H1 (cell line): ENCODE measurements around the gene TPM1. TPM values are rescaled to one million over a fixed set of nuclear protein-coding genes. Genes with fewer than 3 reads are reported as not detected.

Experiments
- CTCF ChIA-PET: fragments of 300-600 bp; sonication (Branson Sonifier 250); formaldehyde crosslinking; loops from one replicate; lab custom pipeline; 2021; ENCODE audit not compliant: partially characterized antibody; lab: Charles Lee
- POLR2A ChIA-PET: fragments of 300-600 bp; sonication (Branson Sonifier 250); formaldehyde crosslinking; loops from one replicate; lab custom pipeline; 2021; ENCODE audit warnings: inconsistent platforms; ENCODE audit not compliant: partially characterized antibody; lab: Charles Lee
- DNase-seq, 2 experiments: peaks; one replicate each; pipeline versions ENCODE4 v3.0.0 to v3.0.0-alpha.2; 2010 to 2022; ENCODE audit warnings: low spot score in 2 of 2, low read depth in 1 of 2, mixed read lengths in 1 of 2
- FAIRE-seq: peaks from 2 replicates; lab custom pipeline; 2011; peaks lifted over from hg19 to GRCh38; lab: Jason Lieb, UNC
- H2AFZ ChIP-seq: 2 replicates; pipeline ENCODE4 v1.8.1; 2012; ENCODE audit warnings: low read length, inconsistent platforms
- H2AK5ac ChIP-seq: 2 replicates; pipeline ENCODE4 v1.6.1; 2013; ENCODE audit warnings: low read depth, low read length
- H2BK120ac ChIP-seq: replicated peaks from 2 replicates; pipeline ENCODE3; 2013; ENCODE audit warnings: low read depth, low read length, inconsistent platforms
- H2BK12ac ChIP-seq: 2 replicates; pipeline ENCODE4 v1.6.1; 2013; ENCODE audit warnings: low read depth, low read length
- H2BK15ac ChIP-seq: 2 replicates; pipeline ENCODE4 v1.6.1; 2013; ENCODE audit warnings: low read length
- H2BK20ac ChIP-seq: 2 replicates; pipeline ENCODE4 v1.6.1; 2013; ENCODE audit warnings: low read length
- H2BK5ac ChIP-seq: 2 replicates; pipeline ENCODE4 v1.6.1; 2013; ENCODE audit warnings: low read depth, low read length
- H3K14ac ChIP-seq: 2 replicates; pipeline ENCODE4 v1.6.1; 2013; ENCODE audit warnings: inconsistent platforms; ENCODE audit not compliant: insufficient read length
- H3K18ac ChIP-seq: 2 replicates; pipeline ENCODE4 v1.6.1; 2013; ENCODE audit warnings: low read length; ENCODE audit errors: extremely low read depth
- H3K23ac ChIP-seq: 2 replicates; pipeline ENCODE4 v1.6.1; 2013; ENCODE audit warnings: inconsistent platforms; ENCODE audit not compliant: insufficient read length
- H3K23me2 ChIP-seq: 2 replicates; pipeline ENCODE4 v1.6.1; 2013; ENCODE audit warnings: low read depth, low read length
- H3K27ac ChIP-seq: 2 replicates; pipeline ENCODE4 v1.6.1; 2011; ENCODE audit warnings: low read depth, low read length, inconsistent platforms
- H3K27me3 ChIP-seq, 4 experiments: replicated peaks in 1 of 4; 1 replicate in 1 of 4; 2 replicates in 3 of 4; pipeline versions ENCODE4 v1.6.1 to v1.8.1; 2011 to 2013; ENCODE audit warnings: low read length in 3 of 4, mild to moderate bottlenecking in 3 of 4, inconsistent platforms in 2 of 4, mixed read lengths in 2 of 4, moderate library complexity in 1 of 4; ENCODE audit not compliant: control insufficient read depth in 3 of 4, insufficient read depth in 3 of 4; ENCODE audit errors: extremely low read depth in 1 of 4
- H3K36me3 ChIP-seq, 4 experiments: 2 replicates each; pipeline versions ENCODE4 v1.6.1 to v1.8.1; 2011 to 2013; ENCODE audit warnings: mild to moderate bottlenecking in 4 of 4, low read length in 3 of 4, moderate library complexity in 2 of 4, control low read depth in 1 of 4, inconsistent platforms in 1 of 4; ENCODE audit not compliant: insufficient read depth in 4 of 4, control insufficient read depth in 2 of 4
- H3K4ac ChIP-seq: replicated peaks from 2 replicates; pipeline ENCODE3; 2013; ENCODE audit warnings: low read length, low read depth, mixed read lengths, inconsistent platforms; ENCODE audit not compliant: insufficient read length
- H3K4me1 ChIP-seq, 4 experiments: replicated peaks in 1 of 4; 1 replicate in 1 of 4; 2 replicates in 3 of 4; pipeline versions ENCODE4 v1.6.1 to v1.8.1; 2011 to 2013; ENCODE audit warnings: low read length in 3 of 4, inconsistent platforms in 2 of 4, mixed read lengths in 1 of 4; ENCODE audit not compliant: insufficient read depth in 4 of 4, control insufficient read depth in 3 of 4
- H3K4me2 ChIP-seq, 2 experiments: 2 replicates each; pipeline versions ENCODE4 v1.6.1 to v1.8.1; 2011 to 2013; ENCODE audit warnings: low read depth in 2 of 2, low read length in 2 of 2, control low read depth in 1 of 2, inconsistent platforms in 1 of 2, mild to moderate bottlenecking in 1 of 2; ENCODE audit not compliant: insufficient read depth in 1 of 2
- H3K4me3 ChIP-seq, 4 experiments: fragments of 200-600, 300-600 bp in 1 of 4; sonication (generic), shearing (Covaris generic), sonication (Bioruptor Twin) in 1 of 4; 2 replicates each; pipeline versions ENCODE4 v1.5.1 to v1.8.1; 2011 to 2016; ENCODE audit warnings: low read length in 4 of 4, low read depth in 3 of 4, control low read depth in 2 of 4, inconsistent platforms in 2 of 4, mild to moderate bottlenecking in 2 of 4, mixed read lengths in 1 of 4, moderate library complexity in 1 of 4; ENCODE audit not compliant: insufficient read depth in 2 of 4; ENCODE audit errors: extremely low read depth in 1 of 4
- H3K56ac ChIP-seq: replicated peaks from 2 replicates; pipeline ENCODE3; 2013; ENCODE audit warnings: low read depth, mild to moderate bottlenecking, mixed read lengths, low read length, inconsistent platforms; ENCODE audit not compliant: insufficient read length
- H3K79me1 ChIP-seq: 2 replicates; pipeline ENCODE4 v1.6.1; 2013; ENCODE audit warnings: low read depth, low read length, control low read depth
- H3K79me2 ChIP-seq, 2 experiments: 2 replicates each; pipeline versions ENCODE4 v1.6.1 to v1.8.1; 2012 to 2013; ENCODE audit warnings: low read length in 2 of 2, mild to moderate bottlenecking in 2 of 2, inconsistent platforms in 1 of 2; ENCODE audit not compliant: insufficient read depth in 2 of 2, control insufficient read depth in 1 of 2
- H3K9ac ChIP-seq, 4 experiments: replicated peaks in 1 of 4; 1 replicate in 1 of 4; 2 replicates in 3 of 4; pipeline versions ENCODE4 v1.6.1 to v1.8.1; 2011 to 2013; ENCODE audit warnings: low read depth in 3 of 4, low read length in 3 of 4, control low read depth in 2 of 4, mild to moderate bottlenecking in 2 of 4, moderate library complexity in 2 of 4, inconsistent platforms in 1 of 4; ENCODE audit errors: extremely low read depth in 1 of 4
- H3K9me3 ChIP-seq, 2 experiments: 2 replicates each; pipeline versions ENCODE4 v1.6.1 to v1.8.1; 2012 to 2013; ENCODE audit warnings: mild to moderate bottlenecking in 2 of 2, moderate library complexity in 2 of 2, control low read depth in 1 of 2, inconsistent platforms in 1 of 2, low read depth in 1 of 2, low read length in 1 of 2, mixed read lengths in 1 of 2; ENCODE audit not compliant: insufficient read depth in 2 of 2
- H4K20me1 ChIP-seq, 2 experiments: replicated peaks in 1 of 2; 2 replicates each; pipeline versions ENCODE3 to v1.8.1; 2011 to 2013; ENCODE audit warnings: inconsistent platforms in 2 of 2, low read length in 2 of 2, mild to moderate bottlenecking in 1 of 2; ENCODE audit not compliant: insufficient read depth in 2 of 2, control insufficient read depth in 1 of 2
- H4K5ac ChIP-seq: 2 replicates; pipeline ENCODE4 v1.6.1; 2013; ENCODE audit warnings: low read length, low read depth, mixed read lengths, inconsistent platforms; ENCODE audit not compliant: insufficient read length
- H4K8ac ChIP-seq: 2 replicates; pipeline ENCODE4 v1.8.0; 2013; ENCODE audit warnings: mild to moderate bottlenecking, moderate library complexity, low read length, inconsistent platforms; ENCODE audit not compliant: insufficient read depth; ENCODE audit errors: extremely low read depth
- H4K91ac ChIP-seq: replicated peaks from 2 replicates; pipeline ENCODE3; 2013; ENCODE audit warnings: low read length, mixed read lengths, inconsistent platforms; ENCODE audit not compliant: insufficient read length
- POLR2A ChIP-seq, 2 experiments: IDR thresholded peaks; 1 replicate in 1 of 2; 2 replicates in 1 of 2; pipeline ENCODE4 v1.6.1; 2011; ENCODE audit warnings: low read depth in 2 of 2, low read length in 2 of 2, mild to moderate bottlenecking in 2 of 2; ENCODE audit errors: control extremely low read depth in 1 of 2
- POLR2AphosphoS5 ChIP-seq: IDR thresholded peaks from 2 replicates; pipeline ENCODE4 v1.6.1; 2011; ENCODE audit warnings: low read depth, low read length
- POU5F1 ChIP-seq: IDR thresholded peaks from 2 replicates; pipeline ENCODE4 v1.6.1; 2011; ENCODE audit warnings: low read depth, mild to moderate bottlenecking, low read length, moderate library complexity
- TAF1 ChIP-seq: IDR thresholded peaks from 2 replicates; pipeline ENCODE4 v1.6.1; 2011; ENCODE audit warnings: mild to moderate bottlenecking, low read depth, low read length
- TAF7 ChIP-seq: optimal IDR thresholded peaks from 2 replicates; pipeline ENCODE3; 2011; ENCODE audit warnings: low read depth, mild to moderate bottlenecking, inconsistent platforms, low read length, moderate library complexity, borderline replicate concordance
- WGBS, 2 experiments: shearing (Covaris generic) in 1 of 2; methylation state at CpG; one replicate each; pipeline versions ENCODE4 v1.1.6 to v1.1.7; 2013 to 2015; ENCODE audit warnings: low lambda C conversion rate in 2 of 2, mixed read lengths in 2 of 2, inconsistent platforms in 1 of 2, low coverage in 1 of 2, missing lambda C conversion rate in 1 of 2; ENCODE audit not compliant: insufficient replicate concordance in 2 of 2, insufficient coverage in 1 of 2, insufficient read length in 1 of 2; ENCODE audit errors: extremely low coverage in 1 of 2, missing lambda C conversion rate in 1 of 2; 5-methylcytosine and 5-hydroxymethylcytosine counted together
- polyA plus RNA-seq, 7 experiments: library from polyadenylated mRNA; depleted of rRNA in 3 of 7; stranded (reverse) in 5 of 7; unstranded in 2 of 7; fragments of >200 nt in 5 of 7; fragments of 200-250 nt in 2 of 7; gene quantifications; 1 replicate in 5 of 7; 2 replicates in 1 of 7; 4 replicates in 1 of 7; pipeline versions ENCODE4 v1.2.1 to v1.2.3, GENCODE V29; 2011 to 2013; ENCODE audit warnings: missing spikeins in 2 of 7, mixed read lengths in 2 of 7
- total RNA-seq: library from RNA; stranded (reverse); fragmentation: NEBNext Ultra II Directional; extraction: Animal tissue kit (Norgen Biotek cat#: 25700); gene quantifications from 2 replicates; pipeline ENCODE4 v1.2.1, GENCODE V29; 2021

Gene TPM1
- total and polyA plus RNA-seq, 2 of the 8 experiments (the other 6 are each of a cell fraction or from before 2014, with no cell fraction given) = 258 to 579 TPM

- H2AFZ ChIP-seq = no peak overlapping the region
- H3K9me3 ChIP-seq = no peaks in the 10 kb centered on the region
- H2BK15ac ChIP-seq = peak overlapping the region; percentile 55; the same call in 1 of the 2 replicates
- H2BK20ac ChIP-seq = peak overlapping the region; percentile 89
- no peak overlapping the region for H4K5ac ChIP-seq
- DNase-seq = no peak
- H2BK5ac ChIP-seq = peak overlapping the region; percentile 18
- H3K4me3 ChIP-seq = peak overlapping the region; percentile 92 to 98 (median 96)
- peaks cover 22% of the 10 kb centered on the region; the same call in 1 of the 2 replicates for H3K23me2 ChIP-seq
- peaks cover 0 to 25% of the 10 kb centered on the region in 2 experiments; a peak in 3 of 4 replicates for H3K79me2 ChIP-seq
- TF ChIP-seq TAF1 (0 out of 2 replicates have a peak, but pooled peaks have one; percentile 28), POU5F1 (no peak), TAF7 (peak; percentile 75), POLR2AphosphoS5 (peak; percentile 61), POLR2A (IDR thresholded peaks at IDR 0.05; ENCODE audit: control extremely low read depth in 1 of 2, low read depth in 2 of 2, low read length in 2 of 2) (peak in 1 of 2 experiments; percentile 41; a peak in 1 of 3 replicates)
- TF ChIP-seq, all 59 proteins: peak for 4
- Histone ChIP-seq H2BK12ac (peak overlapping the region; percentile 69; the same call in 1 of the 2 replicates), H3K27me3 (peaks cover 0 to 3% (median 0%) of the 10 kb centered on the region in 4 experiments; a peak in 2 of 7 replicates), H3K14ac (no peak overlapping the region), H2AK5ac (no peak overlapping the region), H3K56ac (no peak overlapping the region), H3K79me1 (no peaks in the 10 kb centered on the region), H3K27ac (peak overlapping the region; percentile 20; the same call in 1 of the 2 replicates), H3K4me1 (peaks cover 14 to 45% (median 27%) of the 10 kb centered on the region in 4 experiments), H3K4ac (peak overlapping the region; percentile 25), H3K36me3 (peaks cover 8 to 44% (median 15%) of the 10 kb centered on the region in 4 experiments; a peak in 7 of 8 replicates), H3K23ac (no peak overlapping the region), H4K91ac (peak overlapping the region; percentile 1), H3K18ac (peak overlapping the region; percentile 79), H3K9ac (peak overlapping the region in 3 of 4 experiments; percentile 83 to 89 (median 88); a peak in 6 of 7 replicates), H3K4me2 (peak overlapping the region; percentile 87 to 94), H4K8ac (no peak overlapping the region), H4K20me1 (peaks cover 3 to 6% of the 10 kb centered on the region in 2 experiments), H2BK120ac (no peak overlapping the region)
- 44% methylated on average over 7 of the region's 7 CpGs; no CpG with 5 or more reads in 1 of the 2 experiments for WGBS, 2 experiments
- FAIRE-seq = no peak
- CTCF ChIA-PET = interaction anchor here (0.8 to 7.1 kb wide), 6 partner anchors 29 to 277 kb away, joined by 3 to 58 read pairs (median 4); no protein-coding TSS in a partner anchor
- POLR2A ChIA-PET = interaction anchor here (0.6 to 30.9 kb wide), 36 partner anchors 8 to 302 kb away, joined by 3 to 635 read pairs (median 4); partner anchors contain the start of gene APH1B
These were observed 1.6 kb downstream of the TPM1 start for GRCh38 chr15:63044077-63044644.
